Measurements from ENCODE around the gene SOBP.

GRCh38 chr6:107447663-107448216 is 42.2 kb upstream of the SOBP start:
- TF ChIP-seq EZH2 (IDR thresholded peaks at IDR 0.05; ENCODE audit: low read depth) = no peak
- no peak for TF ChIP-seq CTCF (conservative IDR thresholded peaks at IDR 0.05)

Data from PC-9 (cell line).